IPS-NIHi11 (cell line): ENCODE results near the gene IFNA13.

ENCODE experiments used
- DNase-seq: peaks from one replicate; pipeline ENCODE4 v3.0.0; 2012; ENCODE audit warnings: mixed read lengths, low spot score

Gene IFNA13

DNA sequence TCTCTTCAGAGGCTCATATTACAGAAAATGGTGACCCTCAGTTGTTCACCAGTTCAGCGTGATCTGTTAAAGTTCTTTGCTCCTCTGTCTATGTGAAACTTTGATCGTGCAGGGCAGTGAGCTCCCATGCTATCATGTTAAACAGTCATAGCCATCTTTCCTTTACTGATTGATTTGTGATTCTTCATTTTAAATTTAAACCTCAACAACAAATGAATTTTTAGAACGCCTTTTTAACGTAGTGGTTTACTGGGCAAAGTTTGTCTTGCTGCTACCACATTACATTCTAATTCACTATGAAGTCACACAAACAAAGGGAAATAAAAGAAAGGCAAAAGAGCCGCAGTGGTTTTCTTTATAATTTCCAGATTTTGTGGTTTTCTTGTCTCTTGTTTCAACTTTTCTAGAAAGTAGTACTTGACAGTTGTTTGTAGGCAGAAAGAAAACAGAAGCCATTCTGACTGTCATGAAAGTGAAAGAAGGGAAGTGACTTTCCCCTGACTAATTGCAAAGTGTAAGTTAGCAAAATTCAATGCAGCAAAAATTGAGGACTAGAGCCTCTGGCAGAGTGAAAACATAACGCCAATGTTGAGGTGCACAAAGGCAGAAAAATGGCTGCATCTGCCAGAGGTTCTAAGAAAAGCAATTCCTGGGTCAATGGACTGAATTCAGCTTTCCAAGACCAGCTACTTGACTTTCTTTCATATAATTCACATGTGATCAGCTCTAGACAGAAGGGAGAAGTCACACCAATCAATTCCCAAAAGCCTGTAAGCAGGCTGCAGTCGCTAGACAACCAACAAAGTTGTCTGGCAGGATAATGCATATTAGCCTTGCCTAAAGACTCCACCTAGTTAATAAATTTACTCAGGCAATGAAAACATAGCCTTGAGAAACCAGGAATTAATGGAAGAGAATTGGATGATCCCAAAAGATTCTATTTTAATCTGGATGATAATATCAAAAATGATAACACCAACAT, 10.1 kb downstream of the IFNA13 start:
- no peak for DNase-seq

DNA sequence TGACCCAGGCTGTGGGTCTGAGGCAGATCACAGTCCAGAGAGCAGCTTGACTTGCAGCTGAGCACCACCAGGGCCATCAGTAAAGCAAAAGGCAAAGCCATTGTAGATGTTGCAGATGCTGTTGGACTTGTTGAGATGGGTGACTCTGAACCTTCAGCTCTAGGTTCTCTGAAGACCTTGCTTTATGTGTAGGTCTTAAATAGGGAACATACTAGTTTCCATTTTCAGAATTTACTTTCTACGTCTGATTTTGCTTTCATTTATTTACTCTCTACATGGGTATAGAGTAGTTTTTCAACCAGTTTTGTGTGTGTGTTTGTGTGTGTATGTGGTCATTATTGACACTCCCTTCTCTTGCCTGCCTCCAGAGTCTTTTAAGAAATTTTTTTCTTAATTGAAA, 17.1 kb downstream of the IFNA13 start, which contains the start of gene IFNA6:
TSS of gene IFNA6 (minus strand) at position 101 of the 400 bp plus-strand sequence. CDS start at position 101, 0 bp downstream.
- no peak for DNase-seq

DNA sequence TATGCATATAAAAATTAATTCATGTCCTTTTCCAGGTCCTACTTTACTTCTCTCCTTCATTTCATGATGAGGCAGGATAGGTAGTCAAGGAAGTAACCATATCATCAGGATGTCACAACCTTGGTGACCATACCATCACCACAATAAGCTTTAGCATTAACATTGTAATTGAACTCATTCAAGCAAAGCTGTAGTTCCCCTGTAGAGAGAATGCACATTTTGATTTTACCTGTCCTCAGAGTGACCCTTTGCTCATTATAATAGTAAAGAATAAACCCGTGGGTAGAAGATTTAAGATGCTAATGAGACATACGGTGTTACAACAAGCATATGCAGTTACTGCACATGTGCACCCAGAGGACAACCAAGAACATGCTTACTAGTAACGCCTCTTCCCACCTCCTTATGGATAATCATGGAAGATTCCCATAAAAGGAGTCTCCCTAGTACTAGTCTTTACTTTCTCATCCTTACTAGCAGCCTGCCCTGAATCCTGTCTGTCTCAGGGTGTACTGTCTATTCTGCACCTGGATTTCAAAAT, 19.4 kb downstream of the IFNA13 start:
- DNase-seq: no peak

DNA sequence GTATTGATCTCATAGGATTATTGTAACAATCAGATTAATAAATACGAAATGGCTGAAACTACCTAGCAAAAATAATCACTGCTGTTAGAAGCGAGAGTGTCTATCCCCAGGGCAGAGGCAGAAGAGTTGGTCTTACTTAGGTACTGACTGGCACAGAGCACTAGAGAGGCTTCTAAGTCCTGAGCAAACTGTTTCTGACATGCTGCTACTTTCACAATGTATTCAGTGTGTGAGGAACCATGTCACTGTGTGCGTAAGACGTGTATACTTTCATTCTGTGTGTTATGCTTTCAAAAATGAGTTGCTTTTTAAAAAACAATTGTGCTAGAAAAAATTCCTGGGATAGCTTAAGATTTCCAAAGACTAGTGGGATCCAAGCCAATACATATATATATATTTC, 27.1 kb downstream of the IFNA13 start:
- no peak for DNase-seq

DNA sequence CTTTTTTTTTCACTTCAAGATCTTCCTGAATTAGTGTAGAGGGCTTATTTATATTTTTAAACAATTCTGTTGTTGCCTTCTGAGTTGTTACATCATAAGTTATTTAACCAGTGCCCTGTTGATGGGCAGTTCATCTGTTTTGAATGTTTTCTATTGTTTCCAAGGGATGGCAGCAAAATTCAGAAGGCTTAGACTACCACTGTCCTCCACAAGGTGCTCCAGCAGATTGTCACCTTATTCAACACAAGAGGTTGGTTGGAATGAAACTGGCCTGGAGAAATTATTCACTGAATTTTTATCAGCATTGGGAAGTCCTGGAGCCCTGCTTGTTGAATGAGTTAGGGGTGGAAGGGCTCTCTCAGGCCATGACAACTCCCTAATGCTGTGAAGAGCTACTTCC, 31.4 kb downstream of the IFNA13 start:
- DNase-seq: no peak

DNA sequence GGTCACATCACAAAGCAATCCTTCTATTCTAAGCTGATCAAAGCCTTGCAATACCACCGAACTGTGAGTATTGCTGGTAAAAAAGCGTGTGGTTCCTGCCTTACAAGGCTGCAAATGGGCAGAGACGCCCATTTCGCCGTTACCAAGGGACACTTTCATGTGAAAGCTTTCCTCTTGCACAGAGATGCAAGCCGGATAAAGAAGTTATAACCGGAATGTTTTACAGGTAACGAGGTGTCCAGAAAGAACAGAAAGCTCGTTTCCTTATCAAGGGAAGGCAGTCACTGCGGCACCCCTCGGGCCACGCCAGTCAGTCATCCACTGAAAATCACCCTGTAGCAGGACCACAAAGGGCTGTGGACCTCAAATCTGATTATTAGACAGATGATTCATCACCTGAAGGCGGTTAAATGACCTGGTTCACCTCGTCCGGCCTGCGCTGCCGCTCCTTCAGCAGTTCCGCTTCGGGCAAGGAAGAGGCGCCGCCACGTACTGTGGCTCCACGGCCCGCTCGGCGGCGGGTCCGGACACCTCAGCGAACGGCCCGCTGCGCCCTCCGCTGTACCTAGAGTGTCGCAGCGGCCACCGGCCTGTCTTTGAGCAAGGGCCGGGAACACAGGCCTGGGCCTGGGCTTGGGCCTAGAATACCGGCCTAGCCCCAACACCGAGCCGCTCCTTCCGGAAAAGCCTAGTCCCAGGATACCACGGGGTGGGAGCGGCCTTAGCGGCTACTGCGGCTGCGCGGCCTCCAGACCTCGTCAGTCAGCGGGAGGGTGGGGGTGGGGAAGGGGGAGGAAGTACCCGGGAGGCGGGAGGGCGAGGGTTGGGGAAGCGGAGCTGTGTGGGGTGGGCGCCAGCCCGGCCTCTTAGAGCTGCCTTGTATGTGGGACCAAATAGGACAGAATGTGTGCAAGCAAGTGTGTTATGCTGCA, 32.9 kb downstream of the IFNA13 start, which contains the start of gene KLHL9:
TSS of gene KLHL9 (minus strand) at position 704 of the 932 bp plus-strand sequence. CDS start at position 159, 545 bp downstream.
- peak; percentile 95 for DNase-seq

DNA sequence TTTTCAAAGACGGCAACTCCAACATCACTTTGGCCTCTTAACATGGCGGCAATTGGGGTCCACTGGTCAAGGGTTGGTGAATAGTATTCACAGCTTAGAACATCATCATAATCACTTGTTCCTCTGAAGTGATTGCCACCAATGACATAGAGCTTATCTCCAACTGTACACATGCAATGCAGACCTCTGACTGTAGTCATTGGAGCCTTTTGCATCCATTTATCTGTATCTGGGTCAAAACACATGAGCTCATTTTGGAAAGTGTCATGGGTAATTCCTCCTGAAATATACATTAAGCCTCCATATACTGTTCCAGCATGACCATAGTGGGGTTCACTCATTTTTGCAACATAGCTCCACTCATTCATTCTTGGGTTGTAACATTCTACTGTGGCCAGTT, 34.6 kb downstream of the IFNA13 start:
- DNase-seq: no peak

DNA sequence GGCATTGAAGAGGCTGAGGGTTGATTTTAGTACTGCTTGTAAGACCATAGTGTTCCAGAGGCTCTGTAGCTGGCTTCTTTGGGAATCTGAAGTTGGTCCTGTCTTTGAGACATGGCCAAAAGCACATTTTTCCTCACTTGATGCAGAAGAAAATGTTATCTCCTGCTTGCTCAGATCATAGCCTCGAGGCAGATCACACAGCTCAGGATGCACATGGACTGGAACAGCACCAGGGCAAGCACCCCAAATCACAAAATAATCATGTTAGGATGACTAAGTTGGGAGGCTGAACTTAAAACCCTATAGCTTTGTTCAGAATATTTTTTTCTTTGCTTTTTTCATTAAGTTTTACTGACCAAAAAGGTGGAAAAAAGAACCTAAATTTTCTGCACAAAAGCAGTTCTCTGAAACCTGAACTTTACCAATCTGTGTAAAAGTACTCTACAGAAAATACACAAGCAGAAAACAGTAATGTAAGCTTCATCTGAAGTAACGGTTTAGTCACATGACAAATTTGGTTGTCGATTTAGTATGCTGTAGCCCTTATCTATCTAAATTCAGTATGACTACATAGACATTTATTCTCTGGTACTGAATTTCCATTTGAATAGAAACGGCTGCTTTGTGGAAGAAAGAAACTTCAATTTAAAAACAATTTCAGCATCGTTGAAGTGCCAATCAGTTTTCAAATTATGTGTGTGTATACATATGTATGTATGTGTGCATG, 36.0 kb downstream of the IFNA13 start:
- no peak for DNase-seq

DNA sequence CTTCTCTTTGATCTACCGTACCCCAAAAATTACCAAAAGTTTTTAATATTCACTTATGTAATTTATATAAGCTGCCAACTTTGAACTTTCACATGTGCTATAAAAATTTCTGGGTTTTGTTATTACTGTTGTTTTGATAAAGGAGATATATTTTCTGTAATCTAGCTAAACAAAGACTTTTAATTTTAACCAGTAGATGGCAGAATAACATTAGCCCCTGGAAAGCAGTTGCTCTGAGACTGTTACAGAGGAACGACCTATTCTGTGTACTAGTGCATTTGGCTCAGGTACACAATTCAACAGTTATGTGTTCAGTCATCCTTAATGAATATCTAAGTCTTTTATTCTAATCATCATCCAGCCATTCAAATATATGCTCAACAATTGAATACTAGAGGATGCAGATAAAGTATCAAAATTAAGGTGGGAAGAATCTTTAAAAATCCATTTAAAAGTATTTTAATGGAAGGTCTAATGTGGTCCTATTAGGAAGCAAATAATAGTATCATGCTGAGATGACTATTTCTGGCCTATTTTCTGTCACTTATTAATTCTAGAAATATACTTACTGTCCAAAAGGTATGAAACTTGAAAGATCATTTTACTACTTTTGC, 41.2 kb downstream of the IFNA13 start:
- peak; percentile 32 for DNase-seq

DNA sequence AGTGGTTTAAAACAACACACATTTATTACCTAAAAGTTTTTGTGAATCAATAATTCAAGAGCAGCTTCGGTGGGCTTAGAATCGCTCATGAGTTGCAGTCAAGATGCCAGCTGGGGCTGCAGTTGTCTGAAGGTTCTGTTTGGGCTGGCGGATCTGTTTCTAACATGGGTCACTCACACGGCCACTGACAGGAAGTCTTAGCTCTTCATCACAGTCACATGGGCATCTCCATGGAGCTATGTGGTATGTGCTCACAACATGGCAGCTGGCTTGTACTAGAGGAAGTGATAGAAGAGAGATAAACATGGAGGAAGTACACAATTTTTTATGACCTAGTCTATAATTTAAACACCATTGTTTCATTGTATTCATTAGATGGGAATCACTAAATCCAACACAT, 43.8 kb downstream of the IFNA13 start:
- DNase-seq: no peak

DNA sequence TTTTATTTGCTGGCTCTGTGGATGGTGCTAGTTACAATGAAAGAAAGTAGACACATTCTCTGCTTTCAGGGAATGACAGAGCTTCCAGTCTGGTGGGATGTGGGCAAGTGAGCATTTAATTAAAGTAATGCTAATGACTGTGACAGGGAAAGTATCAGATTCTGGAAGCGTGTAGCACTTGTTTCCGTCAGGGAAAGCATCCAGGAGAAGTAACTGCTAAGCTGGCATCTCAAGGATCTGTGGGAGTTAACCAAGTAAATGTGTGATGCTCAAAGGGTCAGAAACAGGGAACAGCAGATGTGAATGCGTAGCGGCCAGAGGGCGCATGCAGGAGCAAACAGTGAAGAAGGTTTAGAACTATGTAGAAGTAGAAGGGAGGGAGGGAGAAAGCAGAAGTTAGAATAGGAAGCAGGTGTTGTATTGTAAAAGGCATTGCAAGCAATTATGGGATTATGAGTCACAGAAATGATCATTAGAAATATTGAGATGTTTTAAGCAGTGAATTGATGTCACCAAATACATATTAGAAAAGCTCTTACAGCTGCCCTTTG, 44.9 kb downstream of the IFNA13 start:
- no peak for DNase-seq

DNA sequence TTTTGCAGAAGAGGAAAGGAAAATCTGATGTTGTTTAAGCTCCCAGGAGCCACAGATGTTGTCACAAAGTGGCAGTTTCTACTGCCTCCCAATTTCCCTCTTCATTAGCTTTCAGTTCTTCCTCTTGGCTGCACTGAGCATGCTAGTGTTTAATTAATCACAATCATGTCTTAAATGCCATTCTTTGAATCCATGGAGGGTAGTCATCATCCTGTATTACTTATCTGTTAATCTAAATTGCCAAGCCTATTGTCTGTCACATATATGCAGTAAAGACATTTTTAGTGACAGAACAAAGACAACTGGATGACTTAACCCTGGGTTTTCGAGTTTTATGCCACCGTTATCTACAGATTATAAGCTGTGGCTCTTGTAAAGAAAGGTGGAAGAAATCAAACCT, 47.4 kb downstream of the IFNA13 start:
- no peak for DNase-seq

DNA sequence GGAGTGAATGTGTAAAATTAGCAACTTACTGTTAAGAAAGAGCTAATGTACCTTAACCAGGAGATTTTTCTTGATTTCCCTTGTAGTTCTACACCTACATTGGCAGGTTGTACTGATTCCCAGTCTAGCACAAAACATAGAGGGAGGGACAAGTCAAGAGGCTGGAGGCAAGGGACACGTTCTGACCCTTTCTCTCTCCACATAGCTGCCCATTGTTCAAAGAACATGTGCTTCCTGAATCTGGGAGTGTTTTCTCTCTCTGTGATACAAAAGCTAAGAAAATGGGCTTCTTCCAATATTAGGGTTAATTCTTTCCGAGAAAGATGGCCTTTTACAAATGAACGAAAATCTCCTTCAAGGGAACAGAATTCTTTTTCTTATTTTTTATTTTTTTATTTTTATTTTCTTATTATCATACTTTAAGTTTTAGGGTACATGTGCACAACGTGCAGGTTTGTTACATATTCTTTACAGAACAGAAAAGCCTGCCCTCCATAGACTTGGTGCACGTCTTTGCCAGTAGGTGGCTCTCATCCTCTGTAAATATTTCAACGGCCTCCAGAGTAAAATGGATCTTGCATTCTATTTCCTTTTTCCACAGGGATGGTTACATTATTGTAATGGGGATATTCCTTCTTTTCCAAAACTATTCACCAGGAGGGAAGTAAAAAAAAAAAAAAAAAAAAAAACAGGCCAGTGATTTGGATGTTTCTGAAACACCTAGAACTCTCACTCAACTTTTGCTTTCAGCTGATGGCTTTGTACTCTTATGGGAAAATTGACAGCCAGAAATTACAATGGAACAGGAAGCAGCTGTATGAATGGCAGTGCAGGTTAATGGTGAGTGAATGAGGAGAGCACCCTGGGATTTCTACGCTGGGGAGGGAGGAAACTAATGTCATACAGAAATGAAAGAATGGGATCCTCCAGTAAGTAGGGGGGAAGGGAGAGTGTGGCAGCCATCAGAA, 49.6 kb downstream of the IFNA13 start:
- DNase-seq: peak; percentile 29
